Activated CD4-positive, alpha-beta T cell treated with anti-CD3 and anti-CD28 coated beads, Interleukin-2, amount 10 ng/mL, durations not matched to agents 7 days and 5 days (primary cell): ENCODE measurements around the gene CEP192. TPM values are rescaled to one million over a fixed set of nuclear protein-coding genes. Genes with fewer than 3 reads are reported as not detected.
"Not testable (repeated sequence)": the region's sequence is repeated elsewhere in the genome, so short reads cannot be mapped to it uniquely, and the experiment has no call there.

Experiments
- CTCF ChIA-PET: fragments of 350-600 bp; sonication (Branson Sonifier 250); formaldehyde crosslinking; loops from one replicate; lab custom pipeline; 2021; ENCODE audit warnings: antibody characterized with exemption; lab: Charles Lee
- POLR2A ChIA-PET: fragments of 350-600 bp; sonication (Branson Sonifier 250); formaldehyde crosslinking; loops from one replicate; lab custom pipeline; 2021; ENCODE audit warnings: antibody characterized with exemption; lab: Charles Lee
- DNase-seq: peaks from one replicate; pipeline ENCODE4 v3.0.0-alpha.2; 2020
- H3K27ac Mint-ChIP-seq: one replicate; pipeline ENCODE4 v1.8.0; 2021; ENCODE audit warnings: mild to moderate bottlenecking, moderate library complexity, mixed read lengths
- H3K27me3 Mint-ChIP-seq: one replicate; pipeline ENCODE4 v1.8.0; 2021; ENCODE audit warnings: mixed read lengths
- H3K36me3 Mint-ChIP-seq: one replicate; pipeline ENCODE4 v1.8.0; 2021; ENCODE audit warnings: low read depth, mixed read lengths
- H3K4me1 Mint-ChIP-seq: one replicate; pipeline ENCODE4 v1.8.0; 2021; ENCODE audit warnings: mixed read lengths
- H3K4me3 Mint-ChIP-seq: one replicate; pipeline ENCODE4 v1.8.0; 2021; ENCODE audit warnings: mild to moderate bottlenecking, moderate library complexity, mixed read lengths
- H3K9me3 Mint-ChIP-seq: one replicate; pipeline ENCODE4 v1.8.0; 2021; ENCODE audit warnings: mixed read lengths
- total RNA-seq, 2 experiments: library from RNA; stranded (reverse); gene quantifications; one replicate each; pipeline ENCODE4 v1.2.3, GENCODE V29; 2021

Gene CEP192
- total RNA-seq, 2 experiments from 2014 or later = 52.3 to 55.1 TPM

DNA sequence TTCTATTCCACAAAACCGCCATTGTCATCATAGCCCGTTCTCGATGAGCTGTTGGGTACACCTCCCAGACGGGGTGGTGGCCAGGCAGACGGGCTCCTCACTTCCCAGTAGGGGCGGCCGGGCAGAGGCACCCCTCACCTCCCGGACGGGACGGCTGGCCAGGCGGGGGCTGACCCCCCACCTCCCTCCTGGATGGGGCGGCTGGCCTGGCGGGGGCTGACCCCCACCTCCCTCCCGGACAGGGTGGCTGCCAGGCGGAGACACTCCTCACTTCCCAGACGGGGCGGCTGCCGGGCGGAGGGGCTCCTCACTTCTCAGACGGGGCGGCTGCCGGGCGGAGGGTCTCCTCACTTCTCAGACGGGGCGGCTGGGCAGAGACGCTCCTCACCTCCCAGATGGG, 106.9 kb downstream of the CEP192 start:
- CTCF ChIA-PET, H3K4me1 Mint-ChIP-seq, DNase-seq, H3K27ac Mint-ChIP-seq, H3K27me3 Mint-ChIP-seq, H3K4me3 Mint-ChIP-seq, H3K9me3 Mint-ChIP-seq, POLR2A ChIA-PET: not testable (repeated sequence)
- peaks cover 73% of the 10 kb centered on the region for H3K36me3 Mint-ChIP-seq

DNA sequence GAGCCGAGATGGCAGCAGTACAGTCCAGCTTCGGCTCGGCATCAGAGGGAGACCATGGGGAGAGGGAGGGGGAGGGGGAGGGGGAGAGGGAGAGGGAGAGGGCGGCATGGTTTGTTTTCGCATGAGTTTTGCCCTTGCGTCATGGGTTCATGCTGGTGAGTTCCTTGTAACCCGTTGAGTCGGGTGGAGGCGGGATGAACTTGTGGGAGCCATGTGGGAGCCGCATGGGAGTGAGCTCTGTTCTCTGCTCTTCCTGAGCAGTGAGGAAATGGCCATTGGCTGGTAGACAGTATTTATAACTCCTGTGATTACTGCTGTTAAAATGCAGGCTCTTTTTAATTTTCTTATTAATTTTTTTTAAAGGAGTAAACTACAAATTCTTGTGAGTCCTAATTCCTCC, 108.0 kb downstream of the CEP192 start:
- no peak for DNase-seq
- H3K9me3 Mint-ChIP-seq = no peaks in the 10 kb centered on the region
- no peaks in the 10 kb centered on the region for H3K27me3 Mint-ChIP-seq
- H3K4me3 Mint-ChIP-seq = no peak overlapping the region
- no peak overlapping the region for H3K27ac Mint-ChIP-seq
- POLR2A ChIA-PET = interaction anchor here (0.6 kb wide), 1 partner anchor 75 kb away, joined by 4 read pairs; no protein-coding TSS in a partner anchor
- H3K36me3 Mint-ChIP-seq = peaks cover 74% of the 10 kb centered on the region
- CTCF ChIA-PET = no interaction called here
- no peaks in the 10 kb centered on the region for H3K4me1 Mint-ChIP-seq

GRCh38 chr18:13100942-13101658, 109.9 kb downstream of the CEP192 start:
- H3K36me3 Mint-ChIP-seq = peaks cover 73% of the 10 kb centered on the region
- H3K9me3 Mint-ChIP-seq = no peaks in the 10 kb centered on the region
- no peaks in the 10 kb centered on the region for H3K27me3 Mint-ChIP-seq
- H3K4me1 Mint-ChIP-seq = peaks cover 2% of the 10 kb centered on the region
- ChIA-PET CTCF (no interaction called here), POLR2A (no interaction called here)
- no peak for DNase-seq
- H3K4me3 Mint-ChIP-seq = no peak overlapping the region
- H3K27ac Mint-ChIP-seq = no peak overlapping the region

DNA sequence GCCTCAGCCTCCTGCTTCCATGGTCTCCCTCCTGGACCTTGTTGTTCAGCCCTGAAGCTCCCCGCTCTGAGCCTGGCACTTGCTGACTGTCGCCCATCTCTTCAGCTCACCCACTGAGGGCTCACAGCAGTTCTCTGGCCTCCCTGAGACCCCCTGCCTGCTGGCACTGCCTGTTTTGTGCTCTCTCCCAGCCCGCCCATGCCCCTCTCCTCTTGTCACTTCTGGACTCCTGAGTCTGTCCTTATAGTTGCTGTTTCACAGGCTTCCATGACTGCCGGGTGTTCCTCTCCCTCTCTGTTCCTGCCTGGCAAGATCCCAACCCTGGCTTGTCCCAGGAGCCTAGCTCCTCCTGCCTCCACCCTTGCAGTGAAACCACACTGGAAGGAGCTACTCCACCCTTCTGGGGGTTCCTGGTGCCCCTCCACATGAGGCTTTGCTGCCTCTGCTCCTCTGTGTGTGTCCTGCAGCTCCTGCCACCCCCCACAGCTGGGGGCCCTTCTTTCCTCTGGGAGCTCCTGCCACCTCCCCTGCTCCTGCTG, 110.6 kb downstream of the CEP192 start:
- H3K27ac Mint-ChIP-seq = peak overlapping the region; percentile 43
- H3K36me3 Mint-ChIP-seq = peaks cover 73% of the 10 kb centered on the region
- ChIA-PET CTCF (interaction anchor here (0.6 kb wide), 1 partner anchor 691 kb away, joined by 3 read pairs; no protein-coding TSS in a partner anchor), POLR2A (no interaction called here)
- DNase-seq = no peak
- peaks cover 6% of the 10 kb centered on the region for H3K4me1 Mint-ChIP-seq
- peaks cover 2% of the 10 kb centered on the region for H3K9me3 Mint-ChIP-seq
- H3K27me3 Mint-ChIP-seq = no peaks in the 10 kb centered on the region
- H3K4me3 Mint-ChIP-seq = no peak overlapping the region

GRCh38 chr18:13103366-13103765, 112.2 kb downstream of the CEP192 start:
- H3K27me3 Mint-ChIP-seq = no peaks in the 10 kb centered on the region
- H3K4me3 Mint-ChIP-seq = no peak overlapping the region
- H3K36me3 Mint-ChIP-seq = peaks cover 82% of the 10 kb centered on the region
- H3K9me3 Mint-ChIP-seq = peaks cover 2% of the 10 kb centered on the region
- H3K27ac Mint-ChIP-seq = no peak overlapping the region
- ChIA-PET CTCF (interaction anchor here (0.9 kb wide), 1 partner anchor 45 kb away, joined by 3 read pairs; no protein-coding TSS in a partner anchor), POLR2A (no interaction called here)
- no peak for DNase-seq
- H3K4me1 Mint-ChIP-seq = peaks cover 6% of the 10 kb centered on the region

GRCh38 chr18:13105059-13105458, 113.9 kb downstream of the CEP192 start:
- Mint-ChIP-seq H3K4me3 (no peak overlapping the region), H3K9me3 (peaks cover 2% of the 10 kb centered on the region), H3K27ac (no peak overlapping the region), H3K4me1 (peaks cover 6% of the 10 kb centered on the region), H3K36me3 (peaks cover 89% of the 10 kb centered on the region), H3K27me3 (no peaks in the 10 kb centered on the region)
- DNase-seq = no peak
- ChIA-PET POLR2A (no interaction called here), CTCF (interaction anchor here (0.9 to 1.5 kb wide), 4 partner anchors 14 to 46 kb away, joined by 3 to 5 read pairs (median 4); no protein-coding TSS in a partner anchor)

- peaks cover 6% of the 10 kb centered on the region for H3K4me1 Mint-ChIP-seq
- peaks cover 2% of the 10 kb centered on the region for H3K9me3 Mint-ChIP-seq
- no peak overlapping the region for H3K27ac Mint-ChIP-seq
- H3K4me3 Mint-ChIP-seq = no peak overlapping the region
- ChIA-PET CTCF (interaction anchor here (0.7 to 1.6 kb wide), 2 partner anchors 17 to 137 kb away, joined by 5 to 6 read pairs; no protein-coding TSS in a partner anchor), POLR2A (no interaction called here)
- DNase-seq = no peak
- H3K36me3 Mint-ChIP-seq = peaks cover 86% of the 10 kb centered on the region
- no peaks in the 10 kb centered on the region for H3K27me3 Mint-ChIP-seq
Measured at GRCh38 chr18:13107074-13107473, 115.9 kb downstream of the CEP192 start.

- ChIA-PET POLR2A (no interaction called here), CTCF (no interaction called here)
- Mint-ChIP-seq H3K4me1 (peaks cover 6% of the 10 kb centered on the region), H3K9me3 (peaks cover 2% of the 10 kb centered on the region), H3K36me3 (peaks cover 74% of the 10 kb centered on the region), H3K4me3 (no peak overlapping the region), H3K27me3 (no peaks in the 10 kb centered on the region), H3K27ac (no peak overlapping the region)
- DNase-seq = no peak
Measured at GRCh38 chr18:13108330-13108729, 117.2 kb downstream of the CEP192 start.

DNA sequence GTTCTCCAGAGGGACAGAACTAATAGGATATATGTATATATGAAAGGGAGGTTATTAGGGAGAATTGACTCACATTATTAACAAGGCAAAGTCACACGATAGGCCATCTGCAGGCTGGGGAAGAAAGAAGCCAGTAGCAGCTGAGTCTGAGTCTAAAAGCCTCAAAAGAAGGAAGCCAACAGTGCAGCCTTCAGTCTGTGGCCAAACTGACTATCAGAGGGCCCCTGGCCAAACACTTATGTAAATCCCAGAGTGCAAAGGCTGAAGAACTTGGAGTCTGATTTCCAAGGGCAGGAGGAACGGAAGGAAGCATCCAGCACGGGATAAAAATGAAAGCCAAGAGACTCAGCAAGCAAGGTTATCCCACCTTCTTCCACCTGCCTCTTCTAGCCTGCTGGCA, 119.4 kb downstream of the CEP192 start:
- H3K4me3 Mint-ChIP-seq = no peak overlapping the region
- no peak for DNase-seq
- POLR2A ChIA-PET = no interaction called here
- H3K27me3 Mint-ChIP-seq = no peaks in the 10 kb centered on the region
- H3K36me3 Mint-ChIP-seq = peaks cover 70% of the 10 kb centered on the region
- H3K27ac Mint-ChIP-seq = no peak overlapping the region
- peaks cover 6% of the 10 kb centered on the region for H3K4me1 Mint-ChIP-seq
- H3K9me3 Mint-ChIP-seq = peaks cover 2% of the 10 kb centered on the region
- CTCF ChIA-PET = no interaction called here

DNA sequence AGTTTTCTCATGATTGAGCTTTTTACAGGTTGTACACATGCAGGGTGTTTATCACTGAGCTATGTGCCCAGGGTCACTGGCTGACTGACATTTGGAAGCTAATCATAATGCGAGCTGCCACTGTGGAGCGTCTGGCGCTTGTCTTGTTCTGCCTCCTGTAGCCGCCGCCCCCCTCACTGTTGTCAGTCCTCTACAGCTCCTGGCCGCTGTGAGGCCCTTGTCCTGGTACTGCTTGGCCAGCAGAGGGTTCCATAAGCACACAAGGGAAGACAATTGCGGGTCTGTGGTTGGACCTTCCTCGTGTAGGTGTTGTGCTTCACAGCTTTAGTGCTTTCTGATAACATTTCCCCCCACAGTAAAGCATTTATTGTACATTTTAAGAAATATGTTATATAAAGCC, 121.8 kb downstream of the CEP192 start:
- no peak for DNase-seq
- Mint-ChIP-seq H3K4me3 (no peak overlapping the region), H3K36me3 (peaks cover 59% of the 10 kb centered on the region), H3K27ac (no peak overlapping the region), H3K27me3 (no peaks in the 10 kb centered on the region), H3K9me3 (no peaks in the 10 kb centered on the region), H3K4me1 (no peaks in the 10 kb centered on the region)
- POLR2A ChIA-PET = interaction anchor here (0.8 kb wide), 1 partner anchor 14 kb away, joined by 3 read pairs; no protein-coding TSS in a partner anchor
- CTCF ChIA-PET = interaction anchor here (0.7 to 0.8 kb wide), 2 partner anchors 12 to 19 kb away, joined by 3 read pairs; no protein-coding TSS in a partner anchor

- ChIA-PET CTCF (no interaction called here), POLR2A (no interaction called here)
- no peak for DNase-seq
- H3K9me3 Mint-ChIP-seq = no peaks in the 10 kb centered on the region
- H3K36me3 Mint-ChIP-seq = peaks cover 37% of the 10 kb centered on the region
- no peaks in the 10 kb centered on the region for H3K4me1 Mint-ChIP-seq
- no peak overlapping the region for H3K27ac Mint-ChIP-seq
- H3K27me3 Mint-ChIP-seq = no peaks in the 10 kb centered on the region
- no peak overlapping the region for H3K4me3 Mint-ChIP-seq
Measured at GRCh38 chr18:13120255-13120654, 129.1 kb downstream of the CEP192 start.

DNA sequence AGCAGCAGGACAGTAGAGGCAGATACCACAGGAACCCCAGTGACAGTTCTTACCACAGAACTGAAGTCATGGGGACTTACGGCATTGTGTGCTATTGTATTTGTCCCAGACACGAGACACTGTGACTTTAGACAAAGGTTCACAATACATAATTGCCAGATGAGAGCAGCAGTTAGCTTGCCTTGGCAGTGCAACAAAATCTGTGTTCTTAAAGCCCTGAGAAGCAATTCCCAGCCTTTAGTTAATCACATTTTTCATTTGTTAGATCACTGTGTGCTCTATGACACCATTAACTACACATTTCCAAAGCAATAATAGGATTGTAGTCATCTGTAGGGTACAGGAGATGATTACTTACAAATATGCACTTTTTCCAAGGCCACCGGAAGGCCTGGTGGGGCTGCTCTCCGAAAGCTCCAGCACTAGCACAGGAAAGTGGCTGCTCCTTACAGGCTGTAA, 129.8 kb downstream of the CEP192 start:
- ChIA-PET CTCF (interaction anchor here (0.8 to 2.0 kb wide), 3 partner anchors 11 to 30 kb away, joined by 3 to 7 read pairs (median 3); no protein-coding TSS in a partner anchor), POLR2A (no interaction called here)
- DNase-seq = no peak
- Mint-ChIP-seq H3K27ac (no peak overlapping the region), H3K27me3 (no peaks in the 10 kb centered on the region), H3K36me3 (peaks cover 29% of the 10 kb centered on the region), H3K4me1 (no peaks in the 10 kb centered on the region), H3K4me3 (no peak overlapping the region), H3K9me3 (no peaks in the 10 kb centered on the region)

- CTCF ChIA-PET = interaction anchor here (0.5 to 2.2 kb wide), 7 partner anchors 10 to 588 kb away, joined by 3 to 6 read pairs (median 3); no protein-coding TSS in a partner anchor
- Mint-ChIP-seq H3K27me3 (no peaks in the 10 kb centered on the region), H3K4me3 (no peak overlapping the region), H3K4me1 (peaks cover 3% of the 10 kb centered on the region), H3K9me3 (no peaks in the 10 kb centered on the region), H3K36me3 (peaks cover 20% of the 10 kb centered on the region), H3K27ac (no peak overlapping the region)
- DNase-seq = no peak
- POLR2A ChIA-PET = no interaction called here
Measured at GRCh38 chr18:13124411-13124810, 133.2 kb downstream of the CEP192 start.
